GM15510 (cell line): Measurements from ENCODE around the gene UBASH3B.

Experiments used
- POLR2A ChIP-seq: IDR thresholded peaks from 3 replicates; pipeline ENCODE4 v1.6.1; 2011; ENCODE audit warnings: borderline replicate concordance; ENCODE audit not compliant: insufficient read length; ENCODE audit errors: extremely low read depth

UBASH3B gene

GRCh38 chr11:122743097-122743741 is 87.7 kb downstream of the UBASH3B start:
- TF ChIP-seq POLR2A: no peak

DNA sequence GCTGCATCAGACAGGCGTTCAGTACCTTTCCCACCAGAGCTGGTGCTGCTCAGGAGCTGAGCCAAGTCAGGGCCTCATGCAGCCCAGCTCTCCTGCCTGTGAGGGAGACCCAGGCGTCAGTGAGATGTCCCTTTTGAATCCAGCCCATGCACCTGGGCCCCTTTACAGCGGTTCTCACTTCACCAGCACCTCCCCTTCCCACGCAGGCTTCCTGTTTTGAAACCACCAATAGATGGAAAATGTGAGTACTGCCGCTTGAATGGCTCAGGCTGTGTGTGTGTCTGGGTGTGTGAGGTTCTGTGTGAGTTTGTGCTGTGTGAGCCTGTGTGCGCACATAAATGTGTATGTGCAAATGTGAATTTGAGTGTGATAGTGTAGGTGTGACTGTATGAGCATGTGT is 88.4 kb downstream of the UBASH3B start:
- TF ChIP-seq POLR2A: no peak

- TF ChIP-seq POLR2A: no peak
These were observed 88.8 kb downstream of the UBASH3B start for GRCh38 chr11:122744357-122744756.

DNA sequence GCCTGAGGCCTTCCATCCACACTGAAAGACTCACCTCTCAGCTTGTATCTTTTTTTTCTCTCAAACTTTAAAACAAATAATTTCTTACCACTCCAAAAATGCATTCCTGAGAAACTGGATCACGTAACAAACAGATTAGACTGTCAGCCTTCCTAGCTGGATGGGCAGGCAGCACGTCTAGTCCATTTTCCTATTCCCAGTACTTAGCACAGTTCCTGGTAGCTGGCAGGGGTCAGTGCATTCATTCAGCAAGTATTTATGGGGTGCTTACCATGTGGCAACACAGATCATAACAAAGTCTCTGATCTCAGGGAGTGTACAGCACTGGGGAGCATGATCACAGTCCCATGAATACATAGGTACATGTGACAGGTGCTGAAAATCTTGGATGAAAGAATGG is 89.6 kb downstream of the UBASH3B start:
- TF ChIP-seq POLR2A: no peak

DNA sequence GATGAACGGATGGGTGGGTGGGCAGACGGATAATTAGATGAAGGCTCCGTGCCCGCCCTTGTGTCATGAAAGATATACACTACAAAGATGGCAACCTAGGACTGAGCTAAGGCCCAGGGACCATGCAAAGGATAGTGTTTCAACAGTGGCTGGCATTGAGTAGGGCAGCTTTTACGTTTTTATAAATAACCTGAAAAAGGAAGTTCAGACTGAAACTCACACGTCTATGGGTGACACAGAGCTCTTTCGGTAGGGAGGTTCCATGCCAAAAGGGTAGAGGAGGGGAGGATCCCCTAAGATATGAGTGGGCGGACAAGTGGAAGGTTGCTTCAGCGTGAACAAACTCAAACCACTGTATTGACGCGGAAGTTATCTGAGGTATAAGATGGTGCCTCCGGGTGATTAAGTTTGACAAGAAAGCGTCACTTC is 90.5 kb downstream of the UBASH3B start:
- TF ChIP-seq POLR2A: no peak

- TF ChIP-seq POLR2A: no peak
These were observed 91.2 kb downstream of the UBASH3B start for GRCh38 chr11:122746611-122747244.

DNA sequence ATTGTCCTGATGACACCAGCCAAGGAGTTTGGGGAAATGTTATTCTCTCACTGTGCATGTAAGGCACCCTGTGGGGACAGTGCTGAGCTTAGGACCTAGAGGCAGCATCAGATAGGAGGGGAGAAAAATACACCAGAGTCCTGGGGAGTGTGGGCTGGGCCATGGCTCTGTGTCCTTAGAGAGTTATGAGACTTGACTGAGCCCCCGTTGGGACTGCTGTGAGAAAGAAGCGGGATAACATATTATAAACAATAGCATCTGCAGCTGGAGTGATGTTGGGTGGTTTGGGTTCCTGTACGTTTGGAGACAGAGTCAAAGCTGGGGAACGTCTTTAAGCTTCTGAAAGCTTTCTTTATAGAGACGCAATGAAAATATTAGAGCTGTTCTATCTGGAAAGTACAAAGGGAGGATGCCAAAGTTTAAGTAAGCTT is 91.8 kb downstream of the UBASH3B start:
- TF ChIP-seq POLR2A: no peak

DNA sequence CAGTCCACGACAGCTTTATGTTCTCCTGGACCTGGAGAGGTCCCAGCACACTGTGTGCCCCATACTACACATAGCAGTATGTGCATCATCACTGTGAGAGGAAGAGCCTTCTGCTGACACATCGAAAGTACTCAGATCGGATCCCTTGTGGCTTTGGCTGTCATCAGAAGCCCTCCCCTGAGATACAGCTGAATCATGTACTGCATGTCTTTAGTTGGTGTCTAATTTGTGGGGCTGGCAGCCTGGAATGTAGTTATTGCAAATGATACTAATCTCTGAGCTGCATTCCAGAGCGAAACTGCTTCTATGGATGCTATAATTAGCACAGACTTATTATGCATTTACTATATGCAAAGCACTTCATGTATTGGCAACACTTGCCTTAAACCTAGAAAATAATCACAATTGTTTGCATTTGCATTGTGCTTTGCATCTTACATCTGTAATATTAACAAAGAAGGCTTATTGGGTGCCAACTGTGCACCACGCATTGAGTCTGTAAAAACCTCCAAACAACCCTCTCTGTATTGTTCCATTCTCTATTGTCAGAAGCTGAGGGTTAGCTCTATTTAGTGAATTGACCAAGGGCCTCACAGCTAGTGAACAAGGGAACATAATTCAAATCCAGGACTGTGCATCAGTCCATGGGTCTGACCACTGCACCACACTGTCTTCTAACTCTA is 93.6 kb downstream of the UBASH3B start:
- no peak for TF ChIP-seq POLR2A

DNA sequence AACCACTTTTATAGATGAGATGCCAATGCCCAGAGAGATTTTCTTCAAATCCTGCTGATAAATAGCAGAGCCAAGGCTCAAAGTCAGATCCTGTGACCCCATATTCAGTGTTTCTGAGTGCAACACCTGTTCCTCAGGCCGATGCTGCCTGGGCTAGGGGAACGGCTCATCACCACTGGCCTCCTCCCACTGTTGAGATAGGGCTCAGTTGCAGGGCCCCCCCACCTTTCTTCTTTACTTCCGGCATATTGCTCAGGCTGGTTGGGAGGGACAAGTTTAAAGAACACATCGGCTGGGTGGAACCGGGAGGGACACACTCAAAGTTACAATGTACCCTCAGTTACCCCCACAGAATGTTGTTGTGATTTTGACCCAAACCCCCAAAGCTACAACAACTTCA is 94.5 kb downstream of the UBASH3B start:
- TF ChIP-seq POLR2A: no peak

GRCh38 chr11:122751292-122752070 is 96.0 kb downstream of the UBASH3B start:
- TF ChIP-seq POLR2A: no peak

DNA sequence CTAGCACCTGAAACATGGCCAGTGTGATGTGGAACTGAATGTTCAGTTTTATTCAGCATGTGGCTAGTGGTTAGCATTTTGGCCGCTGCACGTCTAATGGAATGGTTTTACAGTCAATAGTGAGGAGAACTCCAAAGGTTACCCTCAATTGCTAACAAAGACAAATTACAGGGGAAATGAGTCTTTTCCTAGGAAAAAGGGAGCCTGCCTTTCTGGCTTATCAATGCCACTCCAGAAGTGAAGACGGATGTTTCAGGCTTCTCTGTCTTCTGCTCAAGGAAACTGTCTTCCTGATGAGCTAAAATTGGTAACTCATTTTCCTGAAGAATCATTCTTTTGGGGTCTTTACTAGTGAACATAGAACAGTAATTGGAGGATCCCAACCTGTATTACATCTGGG is 98.5 kb downstream of the UBASH3B start:
- TF ChIP-seq POLR2A: no peak

- TF ChIP-seq POLR2A: no peak
These were observed 99.2 kb downstream of the UBASH3B start for GRCh38 chr11:122754553-122755322.

DNA sequence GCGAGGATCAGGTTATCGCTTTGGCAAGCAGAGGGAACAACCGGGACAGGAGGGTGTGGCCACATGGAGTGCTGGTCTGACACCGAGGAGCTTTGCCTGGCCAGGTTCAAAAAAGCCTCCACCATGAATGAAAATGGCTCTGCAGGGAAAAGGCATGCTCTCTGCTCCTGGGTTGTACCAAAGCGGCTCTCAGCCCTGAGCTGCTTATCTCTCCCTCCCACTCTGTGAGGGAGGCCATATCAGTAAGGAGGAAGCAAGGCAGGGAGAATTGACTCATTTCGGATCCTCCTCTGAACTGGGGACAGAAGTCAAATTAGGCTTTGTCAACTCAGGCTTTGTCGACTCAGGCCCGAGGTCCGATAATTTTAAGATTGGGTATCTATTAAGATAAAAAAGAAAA is 99.9 kb downstream of the UBASH3B start:
- no peak for TF ChIP-seq POLR2A

GRCh38 chr11:122755941-122756340 is 100.4 kb downstream of the UBASH3B start:
- no peak for TF ChIP-seq POLR2A
